PC-3 (cell line): ENCODE measurements around the gene UGT1A7.

Experiments used
- EZH2phosphoT487 ChIP-seq: fragments of 300-600 bp; sonication (generic); IDR thresholded peaks from 2 replicates; pipeline ENCODE4 v1.6.1; 2018; ENCODE audit warnings: mild to moderate bottlenecking, antibody characterized with exemption, low read length, borderline replicate concordance
- TF ChIP-seq, protein P1 (sequence below): fragments of 300-600 bp; sonication (generic); conservative IDR thresholded peaks from 2 replicates; pipeline ENCODE4 v1.5.1; 2017; ENCODE audit warnings: antibody characterized with exemption, low read depth, mild to moderate bottlenecking, low read length

DNA sequence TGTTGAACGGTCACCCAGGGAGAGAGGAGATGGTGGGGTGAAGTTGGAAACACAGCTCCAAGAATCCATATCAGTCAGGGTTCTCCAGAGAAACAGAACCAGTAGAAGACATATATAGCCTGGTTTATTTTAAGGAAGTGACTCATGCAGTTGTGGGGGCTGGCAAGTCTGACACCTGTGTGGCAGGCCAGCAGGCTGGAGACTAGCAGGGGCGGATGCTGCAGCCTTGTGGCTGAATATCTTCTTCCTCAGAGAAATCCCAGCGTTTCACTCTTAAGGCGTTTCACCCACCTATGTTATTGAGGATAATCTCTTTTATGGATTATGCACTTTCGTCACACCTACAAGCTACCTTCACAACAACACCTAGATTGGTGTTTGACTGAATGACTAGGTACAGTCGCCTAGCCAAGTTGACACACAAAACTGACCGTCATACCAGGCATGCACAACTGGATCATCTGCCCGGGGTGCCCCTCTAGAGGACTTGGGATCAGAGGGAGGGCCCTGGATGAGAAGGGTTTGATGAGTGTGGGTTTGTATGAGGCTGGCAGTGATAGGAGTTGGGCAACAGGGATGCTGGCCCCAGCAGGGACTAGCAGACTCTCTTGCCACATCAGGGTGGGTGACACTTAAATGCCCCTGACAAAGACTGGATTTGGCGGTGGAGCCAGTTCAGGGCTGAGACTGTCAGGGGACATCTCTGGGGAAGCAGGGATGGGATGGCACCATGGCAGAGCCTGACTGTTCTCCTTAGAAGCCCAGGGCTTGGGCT, 119.8 kb downstream of the UGT1A7 start:
- no peak for TF ChIP-seq EZH2phosphoT487
- TF ChIP-seq, protein P1, sequence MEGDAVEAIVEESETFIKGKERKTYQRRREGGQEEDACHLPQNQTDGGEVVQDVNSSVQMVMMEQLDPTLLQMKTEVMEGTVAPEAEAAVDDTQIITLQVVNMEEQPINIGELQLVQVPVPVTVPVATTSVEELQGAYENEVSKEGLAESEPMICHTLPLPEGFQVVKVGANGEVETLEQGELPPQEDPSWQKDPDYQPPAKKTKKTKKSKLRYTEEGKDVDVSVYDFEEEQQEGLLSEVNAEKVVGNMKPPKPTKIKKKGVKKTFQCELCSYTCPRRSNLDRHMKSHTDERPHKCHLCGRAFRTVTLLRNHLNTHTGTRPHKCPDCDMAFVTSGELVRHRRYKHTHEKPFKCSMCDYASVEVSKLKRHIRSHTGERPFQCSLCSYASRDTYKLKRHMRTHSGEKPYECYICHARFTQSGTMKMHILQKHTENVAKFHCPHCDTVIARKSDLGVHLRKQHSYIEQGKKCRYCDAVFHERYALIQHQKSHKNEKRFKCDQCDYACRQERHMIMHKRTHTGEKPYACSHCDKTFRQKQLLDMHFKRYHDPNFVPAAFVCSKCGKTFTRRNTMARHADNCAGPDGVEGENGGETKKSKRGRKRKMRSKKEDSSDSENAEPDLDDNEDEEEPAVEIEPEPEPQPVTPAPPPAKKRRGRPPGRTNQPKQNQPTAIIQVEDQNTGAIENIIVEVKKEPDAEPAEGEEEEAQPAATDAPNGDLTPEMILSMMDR: no peak
